Astrocyte (in vitro differentiated cells and primary cell): ENCODE measurements around the gene RPS6KB2.

Experiments used
- CTCF ChIP-seq: IDR thresholded peaks from 2 replicates; pipeline ENCODE4 v1.5.1; 2011; ENCODE audit warnings: low read depth, mild to moderate bottlenecking, inconsistent platforms, low read length, moderate library complexity; ENCODE audit not compliant: insufficient read depth
- EZH2 ChIP-seq: IDR thresholded peaks from 2 replicates; pipeline ENCODE4 v1.6.1; 2012; ENCODE audit warnings: mild to moderate bottlenecking, low read length, inconsistent platforms; ENCODE audit not compliant: insufficient read depth

- TF ChIP-seq CTCF, result no peak
- no peak for TF ChIP-seq EZH2
Measured at GRCh38 chr11:67433536-67434394, 5.5 kb downstream of the RPS6KB2 start.
